Osteocyte (in vitro differentiated cells): Measurements from ENCODE around the gene IMMP2L. TPM values are rescaled to one million over a fixed set of nuclear protein-coding genes. Genes with fewer than 3 reads are reported as not detected.

Source experiments
- DNase-seq: peaks from one replicate; pipeline ENCODE4 v3.0.0; 2021; ENCODE audit warnings: mixed read lengths; ENCODE audit not compliant: unreplicated experiment; ENCODE audit errors: extremely low spot score
- H3K27ac Mint-ChIP-seq: one replicate; pipeline ENCODE4 v1.8.0; 2021; ENCODE audit warnings: mild to moderate bottlenecking, mixed read lengths; ENCODE audit not compliant: unreplicated experiment
- H3K27me3 Mint-ChIP-seq: one replicate; pipeline ENCODE4 v1.8.0; 2021; ENCODE audit warnings: mixed read lengths; ENCODE audit not compliant: unreplicated experiment
- H3K36me3 Mint-ChIP-seq: one replicate; pipeline ENCODE4 v1.8.0; 2021; ENCODE audit warnings: mixed read lengths; ENCODE audit not compliant: unreplicated experiment
- H3K4me1 Mint-ChIP-seq: one replicate; pipeline ENCODE4 v1.8.0; 2021; ENCODE audit warnings: mixed read lengths; ENCODE audit not compliant: unreplicated experiment
- H3K4me3 Mint-ChIP-seq: one replicate; pipeline ENCODE4 v1.8.0; 2021; ENCODE audit warnings: mild to moderate bottlenecking, moderate library complexity, mixed read lengths; ENCODE audit not compliant: unreplicated experiment
- H3K9me3 Mint-ChIP-seq: one replicate; pipeline ENCODE4 v1.8.0; 2021; ENCODE audit warnings: mixed read lengths; ENCODE audit not compliant: unreplicated experiment
- total RNA-seq: library from RNA; stranded (reverse); gene quantifications from 2 replicates; pipeline ENCODE4 v1.2.1, GENCODE V29; 2021
- TF ChIP-seq, protein P1 (sequence below): fragments of 200-600 bp; sonication (generic); IDR thresholded peaks from 2 replicates; pipeline ENCODE4 v1.5.0; 2021; ENCODE audit warnings: antibody characterized with exemption, mild to moderate bottlenecking, moderate library complexity

The IMMP2L gene
- total RNA-seq, 1 donor from 2014 or later: 15.6 TPM

DNA sequence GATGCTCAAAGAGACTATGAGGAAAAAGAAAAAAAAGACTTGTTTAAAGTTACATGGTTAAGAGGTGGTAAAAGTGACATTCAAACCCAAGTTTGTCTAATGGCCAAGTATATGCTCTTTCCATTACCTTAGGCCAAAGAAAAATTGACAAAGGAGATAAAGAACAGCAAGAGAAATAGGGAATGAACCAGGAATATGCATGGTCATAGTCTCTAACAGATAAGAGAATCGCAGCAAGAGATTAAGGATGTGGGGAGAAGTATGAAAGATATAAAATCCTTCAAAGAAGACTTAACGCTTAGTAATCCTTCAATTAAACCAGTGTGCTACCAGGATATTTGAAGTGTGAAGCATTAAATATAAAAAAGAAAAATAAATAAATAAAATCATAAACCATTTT, 494.6 kb downstream of the IMMP2L start:
- no peak for DNase-seq
- H3K9me3 Mint-ChIP-seq: peaks cover 8% of the 10 kb centered on the region
- H3K27me3 Mint-ChIP-seq: no peaks in the 10 kb centered on the region
- TF ChIP-seq, protein P1, sequence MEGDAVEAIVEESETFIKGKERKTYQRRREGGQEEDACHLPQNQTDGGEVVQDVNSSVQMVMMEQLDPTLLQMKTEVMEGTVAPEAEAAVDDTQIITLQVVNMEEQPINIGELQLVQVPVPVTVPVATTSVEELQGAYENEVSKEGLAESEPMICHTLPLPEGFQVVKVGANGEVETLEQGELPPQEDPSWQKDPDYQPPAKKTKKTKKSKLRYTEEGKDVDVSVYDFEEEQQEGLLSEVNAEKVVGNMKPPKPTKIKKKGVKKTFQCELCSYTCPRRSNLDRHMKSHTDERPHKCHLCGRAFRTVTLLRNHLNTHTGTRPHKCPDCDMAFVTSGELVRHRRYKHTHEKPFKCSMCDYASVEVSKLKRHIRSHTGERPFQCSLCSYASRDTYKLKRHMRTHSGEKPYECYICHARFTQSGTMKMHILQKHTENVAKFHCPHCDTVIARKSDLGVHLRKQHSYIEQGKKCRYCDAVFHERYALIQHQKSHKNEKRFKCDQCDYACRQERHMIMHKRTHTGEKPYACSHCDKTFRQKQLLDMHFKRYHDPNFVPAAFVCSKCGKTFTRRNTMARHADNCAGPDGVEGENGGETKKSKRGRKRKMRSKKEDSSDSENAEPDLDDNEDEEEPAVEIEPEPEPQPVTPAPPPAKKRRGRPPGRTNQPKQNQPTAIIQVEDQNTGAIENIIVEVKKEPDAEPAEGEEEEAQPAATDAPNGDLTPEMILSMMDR: no peak
- H3K4me1 Mint-ChIP-seq: peaks cover 5% of the 10 kb centered on the region
- peaks cover 3% of the 10 kb centered on the region for H3K36me3 Mint-ChIP-seq
- no peak overlapping the region for H3K4me3 Mint-ChIP-seq
- no peak overlapping the region for H3K27ac Mint-ChIP-seq

DNA sequence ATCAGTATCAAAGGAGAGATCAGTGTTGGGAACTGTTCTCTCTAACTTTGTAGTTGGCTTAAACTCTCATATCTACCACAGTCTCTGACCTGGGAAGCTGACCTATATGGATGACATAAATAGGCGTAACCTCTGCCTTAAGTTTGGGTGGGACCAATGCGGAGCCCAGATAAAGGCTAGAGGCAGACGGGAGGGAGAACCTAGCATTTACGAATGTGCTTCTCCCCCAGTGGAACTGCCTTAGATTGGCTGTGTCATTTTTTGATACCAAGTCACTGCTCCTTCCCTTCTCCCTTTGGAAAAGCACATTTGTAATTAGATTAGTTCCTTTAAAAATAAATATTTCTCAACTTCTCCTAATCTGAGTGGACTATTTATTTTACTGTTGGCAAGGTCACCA, 495.0 kb downstream of the IMMP2L start:
- H3K27ac Mint-ChIP-seq: no peak overlapping the region
- TF ChIP-seq, protein P1: no peak
- peaks cover 11% of the 10 kb centered on the region for H3K9me3 Mint-ChIP-seq
- H3K4me1 Mint-ChIP-seq: peaks cover 5% of the 10 kb centered on the region
- no peak overlapping the region for H3K4me3 Mint-ChIP-seq
- H3K27me3 Mint-ChIP-seq: no peaks in the 10 kb centered on the region
- DNase-seq: no peak
- H3K36me3 Mint-ChIP-seq: peaks cover 3% of the 10 kb centered on the region

DNA sequence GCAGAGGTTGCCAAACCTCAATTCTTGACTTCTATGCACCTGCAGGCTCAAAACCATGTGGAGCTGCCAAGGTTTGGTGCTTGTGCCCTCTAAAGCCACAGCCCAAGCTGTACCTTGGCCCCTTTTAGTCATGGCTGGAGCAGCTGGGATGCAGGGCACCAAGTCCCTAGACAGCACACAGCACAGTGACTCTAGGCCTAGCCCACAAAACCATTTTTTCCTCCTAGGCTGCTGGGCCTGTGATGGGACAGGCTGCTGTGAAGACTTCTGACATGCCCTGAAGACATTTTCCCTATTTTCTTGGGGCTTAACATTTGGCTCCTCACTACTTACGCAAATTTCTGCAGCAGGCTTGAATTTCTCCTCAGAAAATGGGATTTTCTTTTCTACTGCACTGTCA, 499.1 kb downstream of the IMMP2L start:
- TF ChIP-seq, protein P1: no peak
- no peak for DNase-seq
- Mint-ChIP-seq H3K36me3 (peaks cover 3% of the 10 kb centered on the region), H3K27me3 (no peaks in the 10 kb centered on the region), H3K4me1 (no peaks in the 10 kb centered on the region), H3K4me3 (no peak overlapping the region), H3K27ac (no peak overlapping the region), H3K9me3 (peaks cover 17% of the 10 kb centered on the region)

DNA sequence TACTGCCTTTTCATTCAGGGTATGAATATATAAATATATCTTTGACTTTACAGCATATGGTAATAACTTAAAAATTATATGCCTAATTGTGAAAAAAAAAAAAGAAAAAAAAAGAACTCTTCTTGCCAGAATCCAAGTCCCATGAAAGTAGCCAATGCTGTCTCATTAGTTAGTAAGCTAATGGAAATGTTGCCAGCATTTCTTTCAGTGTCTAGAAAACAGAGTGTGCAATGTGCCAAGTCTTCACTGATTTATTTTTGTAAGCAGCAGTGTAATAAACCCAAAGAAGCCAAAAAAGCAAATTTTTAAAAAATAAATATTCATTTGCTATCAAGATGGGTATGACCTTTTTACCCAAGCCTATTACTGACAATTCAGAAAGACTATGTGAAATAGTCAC, 502.5 kb downstream of the IMMP2L start:
- Mint-ChIP-seq H3K9me3 (peaks cover 17% of the 10 kb centered on the region), H3K4me3 (no peak overlapping the region), H3K4me1 (no peaks in the 10 kb centered on the region), H3K27me3 (no peaks in the 10 kb centered on the region), H3K27ac (no peak overlapping the region), H3K36me3 (peaks cover 3% of the 10 kb centered on the region)
- TF ChIP-seq, protein P1: no peak
- DNase-seq: no peak

DNA sequence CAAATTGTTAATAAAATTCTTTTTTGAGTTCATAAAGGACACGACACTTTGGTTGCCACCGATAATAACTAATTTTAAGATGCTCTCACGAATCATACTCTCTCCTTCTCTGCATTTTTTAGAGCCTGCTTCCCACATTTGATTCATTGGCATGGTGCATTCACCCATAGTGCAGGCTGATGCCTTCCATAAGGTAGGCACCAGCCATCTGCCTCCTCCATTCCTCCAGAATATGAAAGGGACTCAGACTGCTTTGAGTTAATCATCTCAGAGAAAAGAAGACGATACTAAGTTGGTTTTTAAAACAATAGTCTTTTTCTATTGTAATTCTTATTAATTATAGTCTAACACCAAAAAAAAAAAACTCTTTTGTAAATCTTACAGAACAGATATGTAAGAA, 505.2 kb downstream of the IMMP2L start:
- peaks cover 4% of the 10 kb centered on the region for H3K9me3 Mint-ChIP-seq
- H3K27ac Mint-ChIP-seq: no peak overlapping the region
- H3K27me3 Mint-ChIP-seq: no peaks in the 10 kb centered on the region
- DNase-seq: no peak
- H3K36me3 Mint-ChIP-seq: no peaks in the 10 kb centered on the region
- no peaks in the 10 kb centered on the region for H3K4me1 Mint-ChIP-seq
- no peak overlapping the region for H3K4me3 Mint-ChIP-seq
- TF ChIP-seq, protein P1: no peak
